ENCODE data around the gene FERMT3. TPM values are rescaled to one million over a fixed set of nuclear protein-coding genes. Genes with fewer than 3 reads are reported as not detected.
A peak's percentile ranks its signal among the peaks of the same experiment; 100 is the strongest.

FERMT3 gene
- total RNA-seq, 6 donors from 2014 or later: 33.2 to 119 (median 89.3) TPM

DNA sequence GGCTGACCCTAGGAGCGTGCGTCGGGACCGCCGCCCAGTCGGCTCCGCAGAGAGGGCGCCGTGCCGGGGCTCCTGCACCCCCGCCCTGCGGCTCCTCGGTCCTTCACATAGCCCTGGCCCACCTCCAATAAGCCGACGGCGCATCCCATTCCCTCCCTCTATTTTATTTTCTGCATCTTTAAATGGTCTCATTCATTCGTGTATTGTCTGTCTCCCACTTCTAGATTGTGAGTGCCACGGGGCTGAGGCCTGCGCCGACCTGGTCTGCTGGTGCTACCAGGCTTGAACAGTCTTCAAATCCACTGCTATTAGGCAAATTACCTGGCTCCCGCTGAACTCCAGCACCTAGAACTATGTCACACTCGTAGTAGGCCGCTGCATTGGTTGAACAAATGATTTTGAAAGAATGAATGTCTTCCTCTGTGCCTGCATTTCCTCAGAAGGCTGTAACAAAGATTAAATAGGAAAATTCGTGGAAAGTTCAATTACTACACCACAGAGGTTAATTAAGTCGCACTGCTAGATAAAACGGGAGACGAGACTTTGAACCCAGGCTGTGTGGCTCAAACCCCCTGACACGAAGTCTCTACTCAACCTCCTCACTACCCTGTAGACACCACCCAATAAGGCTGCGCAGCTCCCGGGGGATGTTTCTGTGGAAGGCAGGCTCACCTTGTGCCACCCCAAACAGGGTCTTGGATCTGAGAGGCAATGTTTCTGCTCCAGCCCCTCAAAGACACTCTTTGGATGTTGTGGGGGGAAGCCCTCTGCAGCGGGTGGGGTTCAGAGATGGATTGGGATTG, 41.4 kb downstream of the FERMT3 start:
- H3K4me1 ChIP-seq: peaks cover 40 to 58% (median 48%) of the 10 kb centered on the region in 4 donors
- ATAC-seq (ENCODE audit: low FRiP score in 2 of 2) (peak in 1 of 2 donors; percentile 1), DNase-seq (no peak)
- H3K27me3 ChIP-seq: no peaks in the 10 kb centered on the region
- H3K36me3 ChIP-seq: peaks cover 0 to 13% (median 10%) of the 10 kb centered on the region in 4 donors
- TF ChIP-seq POLR2A (IDR thresholded peaks at IDR 0.05) (no peak), POLR2AphosphoS5 (IDR thresholded peaks at IDR 0.05) (no peak), EP300 (IDR thresholded peaks at IDR 0.05) (no peak)
- TF ChIP-seq, protein P1, sequence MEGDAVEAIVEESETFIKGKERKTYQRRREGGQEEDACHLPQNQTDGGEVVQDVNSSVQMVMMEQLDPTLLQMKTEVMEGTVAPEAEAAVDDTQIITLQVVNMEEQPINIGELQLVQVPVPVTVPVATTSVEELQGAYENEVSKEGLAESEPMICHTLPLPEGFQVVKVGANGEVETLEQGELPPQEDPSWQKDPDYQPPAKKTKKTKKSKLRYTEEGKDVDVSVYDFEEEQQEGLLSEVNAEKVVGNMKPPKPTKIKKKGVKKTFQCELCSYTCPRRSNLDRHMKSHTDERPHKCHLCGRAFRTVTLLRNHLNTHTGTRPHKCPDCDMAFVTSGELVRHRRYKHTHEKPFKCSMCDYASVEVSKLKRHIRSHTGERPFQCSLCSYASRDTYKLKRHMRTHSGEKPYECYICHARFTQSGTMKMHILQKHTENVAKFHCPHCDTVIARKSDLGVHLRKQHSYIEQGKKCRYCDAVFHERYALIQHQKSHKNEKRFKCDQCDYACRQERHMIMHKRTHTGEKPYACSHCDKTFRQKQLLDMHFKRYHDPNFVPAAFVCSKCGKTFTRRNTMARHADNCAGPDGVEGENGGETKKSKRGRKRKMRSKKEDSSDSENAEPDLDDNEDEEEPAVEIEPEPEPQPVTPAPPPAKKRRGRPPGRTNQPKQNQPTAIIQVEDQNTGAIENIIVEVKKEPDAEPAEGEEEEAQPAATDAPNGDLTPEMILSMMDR (IDR thresholded peaks at IDR 0.05): no peak
- H3K27ac ChIP-seq: peak overlapping the region; percentile 80 to 91 (median 84)
- H3K9me3 ChIP-seq: no peaks in the 10 kb centered on the region
- WGBS, 2 donors: 36 to 46% methylated on average over 30 to 31 of the region's 31 CpGs
- peak overlapping the region; percentile 69 to 79 (median 72) for H3K4me3 ChIP-seq

DNA sequence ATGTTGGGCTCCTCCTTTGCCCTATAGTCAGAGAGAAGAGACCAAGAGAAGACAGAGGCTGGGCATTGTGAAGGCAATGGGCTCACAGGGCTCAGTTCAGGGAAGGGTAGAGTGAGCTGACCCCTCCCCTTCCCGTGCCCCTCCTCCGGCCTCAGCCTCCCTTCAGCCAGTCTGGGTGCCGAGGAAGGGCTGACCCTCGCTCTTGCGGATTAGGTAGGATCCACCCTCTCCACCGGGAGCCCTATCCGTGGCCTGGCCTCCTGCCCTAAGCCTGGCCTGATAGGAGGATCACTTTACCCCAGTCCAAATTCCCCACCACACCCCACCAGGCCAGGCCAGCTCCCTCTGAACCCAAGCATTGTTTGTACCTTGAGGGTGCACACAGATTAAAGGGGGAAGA, 42.1 kb downstream of the FERMT3 start:
- Histone ChIP-seq H3K4me3 (no peak overlapping the region), H3K27ac (no peak overlapping the region), H3K27me3 (no peaks in the 10 kb centered on the region), H3K4me1 (peaks cover 41 to 61% (median 47%) of the 10 kb centered on the region in 4 donors), H3K36me3 (peaks cover 0 to 8% (median 7%) of the 10 kb centered on the region in 4 donors), H3K9me3 (no peaks in the 10 kb centered on the region)
- WGBS, 2 donors: 58 to 87% methylated on average over 3 to 7 of the region's 7 CpGs
- DNase-seq: no peak
- TF ChIP-seq POLR2AphosphoS5 (IDR thresholded peaks at IDR 0.05) (no peak), POLR2A (IDR thresholded peaks at IDR 0.05) (no peak), EP300 (IDR thresholded peaks at IDR 0.05) (no peak)
- TF ChIP-seq, protein P1 (IDR thresholded peaks at IDR 0.05): no peak
- no peak for ATAC-seq (ENCODE audit: low FRiP score in 2 of 2)

DNA sequence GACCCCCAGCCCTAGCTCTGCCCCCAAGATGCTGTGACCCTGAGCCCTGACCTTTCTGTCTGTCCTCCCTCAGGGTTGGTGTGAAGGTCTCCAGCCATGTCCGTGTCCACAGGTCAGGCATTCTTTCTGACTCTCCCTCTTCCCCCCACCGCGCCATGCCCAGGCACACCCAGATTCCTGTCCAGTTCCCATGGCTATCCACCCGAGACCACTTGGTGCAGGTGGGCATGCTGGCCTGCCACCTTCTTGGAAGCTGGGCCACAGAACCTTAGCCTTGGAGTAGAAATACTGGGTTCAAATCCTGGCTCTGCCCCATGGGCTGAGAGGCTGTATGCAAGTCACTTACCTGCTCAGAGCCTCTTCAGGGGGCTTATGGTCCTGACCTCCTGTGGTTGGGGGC, 42.5 kb downstream of the FERMT3 start:
- H3K36me3 ChIP-seq: peaks cover 0 to 4% (median 2%) of the 10 kb centered on the region in 4 donors
- WGBS, 2 donors: 96 to 97% methylated on average over 3 to 4 of the region's 4 CpGs
- TF ChIP-seq POLR2AphosphoS5 (IDR thresholded peaks at IDR 0.05) (no peak), POLR2A (IDR thresholded peaks at IDR 0.05) (no peak), EP300 (IDR thresholded peaks at IDR 0.05) (no peak)
- TF ChIP-seq, protein P1 (IDR thresholded peaks at IDR 0.05): no peak
- no peak overlapping the region for H3K27ac ChIP-seq
- no peaks in the 10 kb centered on the region for H3K27me3 ChIP-seq
- DNase-seq (no peak), ATAC-seq (ENCODE audit: low FRiP score in 2 of 2) (no peak)
- H3K4me1 ChIP-seq: peaks cover 41 to 63% (median 49%) of the 10 kb centered on the region in 4 donors
- no peak overlapping the region for H3K4me3 ChIP-seq
- no peaks in the 10 kb centered on the region for H3K9me3 ChIP-seq

DNA sequence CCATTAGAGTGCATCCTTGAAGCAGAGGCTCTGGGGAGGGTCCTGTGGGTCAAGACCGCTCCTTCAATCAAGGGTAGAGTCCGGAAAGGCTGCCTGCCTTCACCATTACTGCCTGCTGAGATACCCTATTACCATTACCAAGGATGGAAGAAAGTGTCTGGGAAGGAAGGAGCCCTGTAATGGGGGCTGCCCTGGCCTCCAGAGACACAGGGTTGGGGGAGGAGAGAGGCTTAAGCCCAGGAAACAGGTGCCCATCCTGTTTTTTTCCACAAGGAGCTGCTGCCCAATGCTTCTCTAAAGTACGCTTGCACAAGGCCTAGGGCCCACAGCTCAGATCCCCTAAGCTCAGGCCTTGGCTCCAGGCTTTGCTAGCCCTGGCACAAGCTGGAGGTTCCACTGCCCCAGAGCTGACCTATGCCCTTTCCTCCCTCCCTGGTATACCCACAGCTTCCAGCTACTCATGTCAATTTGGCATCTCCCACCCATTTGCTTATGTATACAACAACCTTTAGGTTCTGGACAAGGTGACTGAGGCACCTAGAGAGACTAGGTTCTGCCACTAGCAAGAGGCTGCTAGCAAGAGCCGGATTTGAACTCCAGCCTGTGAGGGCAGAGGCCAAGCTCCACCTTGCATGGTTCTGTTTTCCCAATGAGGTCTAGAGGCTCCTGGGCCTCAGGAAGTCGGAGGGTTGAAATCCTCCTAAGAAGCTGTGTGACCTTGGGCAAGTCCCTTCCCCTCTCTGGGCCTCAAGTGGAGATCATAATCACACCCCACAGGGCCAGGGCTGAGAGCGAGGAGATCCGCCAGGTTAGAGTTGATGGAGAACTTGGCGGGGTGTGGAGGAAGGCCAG, 43.3 kb downstream of the FERMT3 start:
- H3K36me3 ChIP-seq: peaks cover 0 to 8% (median 7%) of the 10 kb centered on the region in 4 donors
- H3K27me3 ChIP-seq: no peaks in the 10 kb centered on the region
- TF ChIP-seq POLR2A (IDR thresholded peaks at IDR 0.05) (no peak), POLR2AphosphoS5 (IDR thresholded peaks at IDR 0.05) (no peak), EP300 (IDR thresholded peaks at IDR 0.05) (no peak)
- TF ChIP-seq, protein P1 (IDR thresholded peaks at IDR 0.05): no peak
- H3K4me1 ChIP-seq: peaks cover 40 to 63% (median 49%) of the 10 kb centered on the region in 4 donors
- H3K9me3 ChIP-seq: no peaks in the 10 kb centered on the region
- 91 to 97% methylated on average over 8 of the region's 8 CpGs for WGBS, 2 donors
- DNase-seq (no peak), ATAC-seq (ENCODE audit: low FRiP score in 2 of 2) (no peak)
- no peak overlapping the region for H3K4me3 ChIP-seq
- H3K27ac ChIP-seq: no peak overlapping the region
